Tibial nerve (tissue), 4 donors: ENCODE results near the gene ARMH3. TPM values are rescaled to one million over a fixed set of nuclear protein-coding genes. Genes with fewer than 3 reads are reported as not detected.

ENCODE experiments used
- DNase-seq, 2 donors: peaks; one replicate each; pipeline ENCODE4 v3.0.0-alpha.2; 2019; ENCODE audit warnings: low spot score in 2 of 2
- H3K27ac ChIP-seq, 4 donors: fragments of 200-600 bp; sonication (generic) in 3 of 4; one replicate each; pipeline ENCODE4 v1.5.1; 2017 to 2019; ENCODE audit warnings: mild to moderate bottlenecking in 1 of 4
- H3K27me3 ChIP-seq, 2 donors: fragments of 200-600 bp; sonication (generic) in 1 of 2; one replicate each; pipeline versions ENCODE4 v1.5.1 to v1.6.0; 2017 to 2019
- H3K36me3 ChIP-seq, 3 donors: fragments of 200-600 bp; sonication (generic); one replicate each; pipeline ENCODE4 v1.5.1; 2018 to 2019
- H3K4me1 ChIP-seq, 4 donors: fragments of 200-600 bp; sonication (generic) in 3 of 4; one replicate each; pipeline ENCODE4 v1.5.1; 2017 to 2019
- H3K4me3 ChIP-seq, 4 donors: fragments of 200-600 bp; sonication (generic) in 3 of 4; one replicate each; pipeline ENCODE4 v1.5.1; 2017 to 2019; ENCODE audit warnings: mild to moderate bottlenecking in 1 of 4, moderate library complexity in 1 of 4
- H3K9me3 ChIP-seq, 4 donors: fragments of 200-600 bp; sonication (generic) in 3 of 4; one replicate each; pipeline ENCODE4 v1.5.1; 2017 to 2019
- CTCF ChIP-seq, 5 experiments: fragments of 200-600 bp in 3 of 5; fragments of 450-650 bp in 2 of 5; sonication (generic) in 3 of 5; IDR thresholded peaks; one replicate each; pipeline ENCODE4 v1.5.1; 2016 to 2019; ENCODE audit warnings: antibody characterized with exemption in 5 of 5, mild to moderate bottlenecking in 3 of 5, moderate library complexity in 2 of 5
- EP300 ChIP-seq, 2 donors: sonication (generic); formaldehyde crosslinking; IDR thresholded peaks; one replicate each; pipeline ENCODE4 v1.6.1; 2017; ENCODE audit warnings: antibody characterized with exemption in 2 of 2, mild to moderate bottlenecking in 1 of 2
- POLR2A ChIP-seq, 2 donors: fragments of 450-650 bp; IDR thresholded peaks; one replicate each; pipeline ENCODE4 v1.6.1; 2017; ENCODE audit warnings: antibody characterized with exemption in 2 of 2, mild to moderate bottlenecking in 2 of 2, moderate library complexity in 2 of 2
- WGBS, 2 donors: methylation state at CpG; one replicate each; pipeline ENCODE4 v1.1.5; 2018; 5-methylcytosine and 5-hydroxymethylcytosine counted together
- total RNA-seq, 4 donors: library from RNA; depleted of rRNA; stranded (reverse); fragments of >200 nt; gene quantifications; one replicate each; pipeline ENCODE4 v1.1.0, GENCODE V29; 2016

The ARMH3 gene
- total RNA-seq, 4 donors from 2014 or later = 16.9 to 19.5 (median 18.5) TPM

- H3K36me3 ChIP-seq = peaks cover 0 to 7% (median 0%) of the 10 kb centered on the region in 3 donors
- no peaks in the 10 kb centered on the region for H3K4me1 ChIP-seq
- 79 to 85% methylated on average over 4 of the region's 4 CpGs for WGBS, 2 donors
- H3K27ac ChIP-seq = no peak overlapping the region
- H3K27me3 ChIP-seq = no peaks in the 10 kb centered on the region
- TF ChIP-seq EP300 (IDR thresholded peaks at IDR 0.05) = no peak
- TF ChIP-seq POLR2A (IDR thresholded peaks at IDR 0.05) = no peak
- no peak for TF ChIP-seq CTCF (IDR thresholded peaks at IDR 0.05)
- DNase-seq = no peak
- no peak overlapping the region for H3K4me3 ChIP-seq
- no peaks in the 10 kb centered on the region for H3K9me3 ChIP-seq
Measured at GRCh38 chr10:101892782-101893391, 163.1 kb downstream of the ARMH3 start.

- WGBS, 2 donors = 44 to 54% methylated on average over 5 of the region's 5 CpGs
- Histone ChIP-seq H3K4me1 (no peaks in the 10 kb centered on the region), H3K27me3 (no peaks in the 10 kb centered on the region), H3K4me3 (no peak overlapping the region), H3K27ac (no peak overlapping the region), H3K36me3 (peaks cover 0 to 17% (median 0%) of the 10 kb centered on the region in 3 donors), H3K9me3 (no peaks in the 10 kb centered on the region)
- peak; percentile 38 to 70 for DNase-seq
- TF ChIP-seq EP300 (IDR thresholded peaks at IDR 0.05) (no peak), CTCF (IDR thresholded peaks at IDR 0.05) (peak; percentile 53 to 73 (median 63))
Measured at GRCh38 chr10:101889256-101890210, 166.4 kb downstream of the ARMH3 start.

- no peak for DNase-seq
- Histone ChIP-seq H3K4me1 (no peaks in the 10 kb centered on the region), H3K36me3 (peaks cover 0 to 17% (median 0%) of the 10 kb centered on the region in 3 donors), H3K4me3 (no peak overlapping the region), H3K27me3 (no peaks in the 10 kb centered on the region), H3K27ac (no peak overlapping the region), H3K9me3 (no peaks in the 10 kb centered on the region)
- no peak for TF ChIP-seq POLR2A (IDR thresholded peaks at IDR 0.05)
- no peak for TF ChIP-seq EP300 (IDR thresholded peaks at IDR 0.05)
- no peak for TF ChIP-seq CTCF (IDR thresholded peaks at IDR 0.05)
- WGBS, 2 donors = 79 to 90% methylated on average over 2 of the region's 2 CpGs
Measured at GRCh38 chr10:101888251-101888949, 167.6 kb downstream of the ARMH3 start.

GRCh38 chr10:101887775-101888174 is 168.2 kb downstream of the ARMH3 start:
- Histone ChIP-seq H3K27me3 (no peaks in the 10 kb centered on the region), H3K4me1 (no peaks in the 10 kb centered on the region), H3K4me3 (no peak overlapping the region), H3K36me3 (peaks cover 0 to 17% (median 0%) of the 10 kb centered on the region in 3 donors), H3K27ac (no peak overlapping the region), H3K9me3 (no peaks in the 10 kb centered on the region)
- TF ChIP-seq EP300 (IDR thresholded peaks at IDR 0.05) = no peak
- DNase-seq = no peak
- WGBS, 2 donors = 75 to 81% methylated on average over 5 of the region's 5 CpGs

GRCh38 chr10:101886521-101887312 is 169.3 kb downstream of the ARMH3 start:
- peaks cover 0 to 17% (median 0%) of the 10 kb centered on the region in 3 donors for H3K36me3 ChIP-seq
- no peak overlapping the region for H3K4me3 ChIP-seq
- no peak for DNase-seq
- no peaks in the 10 kb centered on the region for H3K27me3 ChIP-seq
- H3K4me1 ChIP-seq = no peaks in the 10 kb centered on the region
- no peaks in the 10 kb centered on the region for H3K9me3 ChIP-seq
- H3K27ac ChIP-seq = no peak overlapping the region
- TF ChIP-seq CTCF (IDR thresholded peaks at IDR 0.05) (no peak), EP300 (IDR thresholded peaks at IDR 0.05) (no peak), POLR2A (IDR thresholded peaks at IDR 0.05) (no peak)
- 92 to 94% methylated on average over 1 of the region's 1 CpG for WGBS, 2 donors
